Measurements from ENCODE around the gene TMEM247.
"Not testable (repeated sequence)": the region's sequence is repeated elsewhere in the genome, so short reads cannot be mapped to it uniquely, and the experiment has no call there.

Gene TMEM247

DNA sequence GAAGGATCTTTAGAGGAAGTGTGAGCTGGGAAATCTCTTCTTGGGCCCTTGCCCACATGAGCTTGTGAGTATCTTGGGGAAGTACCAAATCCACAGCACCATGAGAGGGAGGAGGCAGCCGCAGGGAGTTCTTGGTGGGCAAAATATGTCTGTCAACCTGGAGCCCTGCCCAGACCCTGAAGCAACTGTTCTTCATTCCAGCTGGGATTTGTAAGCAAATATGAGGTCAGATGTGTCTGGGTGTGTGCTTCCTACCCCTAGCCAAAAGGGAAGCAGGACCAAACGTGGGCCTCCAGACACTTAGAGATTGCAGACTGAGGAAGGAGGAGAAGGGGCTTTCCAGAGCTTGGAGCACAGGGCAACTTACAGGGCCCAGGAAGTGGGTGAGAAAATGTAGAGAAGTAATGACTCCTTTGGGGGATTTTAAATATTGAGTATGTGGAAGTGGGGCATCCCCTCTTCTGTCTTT lies 41.9 kb downstream of the TMEM247 start:
- ATAC-seq, result no peak
- TF ChIP-seq TCF4 (CRISPR knock-in tag; IDR thresholded peaks at IDR 0.05; ENCODE audit: borderline replicate concordance) (no peak), RARB (CRISPR knock-in tag; IDR thresholded peaks at IDR 0.05) (no peak), TSHZ2 (CRISPR knock-in tag; IDR thresholded peaks at IDR 0.05) (no peak), ISL1 (CRISPR knock-in tag; IDR thresholded peaks at IDR 0.05) (no peak), ZNF565 (CRISPR knock-in tag; conservative IDR thresholded peaks at IDR 0.05; ENCODE audit: low read depth) (no peak), CSRNP3 (CRISPR knock-in tag; IDR thresholded peaks at IDR 0.05) (no peak), ZNF8 (CRISPR knock-in tag; IDR thresholded peaks at IDR 0.05) (no peak)

GRCh38 chr2:46522385-46522784 lies 43.0 kb downstream of the TMEM247 start:
- not testable (repeated sequence) for ATAC-seq

DNA sequence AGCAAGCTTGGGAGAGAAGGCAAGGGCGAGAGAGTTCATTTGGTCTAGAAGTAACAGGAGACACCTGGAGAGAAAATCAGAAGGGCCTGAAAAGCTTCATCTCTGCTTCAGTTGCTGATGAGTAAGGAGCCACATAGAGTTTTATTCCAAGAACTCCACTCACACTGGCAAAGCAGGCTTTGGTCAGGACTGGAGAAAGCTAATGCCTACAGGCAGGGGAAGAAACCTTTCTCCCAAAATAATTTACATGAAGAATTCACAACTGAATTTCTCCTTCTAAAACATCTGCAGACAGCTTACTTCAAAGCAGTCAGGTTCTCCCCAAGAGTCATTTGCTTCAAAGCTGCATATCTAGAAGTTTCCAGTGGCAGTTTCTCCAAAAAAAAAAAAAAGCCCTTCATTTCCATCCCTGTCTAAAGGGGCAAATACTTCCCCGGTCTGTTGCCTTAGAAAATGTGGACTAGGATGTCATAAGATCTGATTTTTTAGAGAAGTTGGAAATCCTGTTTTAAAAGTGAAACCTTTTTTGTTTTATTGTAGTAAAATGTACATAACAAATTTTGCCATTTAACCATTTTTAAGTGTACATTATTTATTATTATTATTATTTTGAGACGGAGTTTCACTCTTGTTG lies 46.3 kb downstream of the TMEM247 start:
- TF ChIP-seq ZFP3 (CRISPR knock-in tag; IDR thresholded peaks at IDR 0.05), result no peak
- TF ChIP-seq RARB (CRISPR knock-in tag; IDR thresholded peaks at IDR 0.05), result no peak
- no peak for TF ChIP-seq CSRNP3 (CRISPR knock-in tag; IDR thresholded peaks at IDR 0.05)
- TF ChIP-seq ISL1 (CRISPR knock-in tag; IDR thresholded peaks at IDR 0.05), result no peak
- no peak for TF ChIP-seq ZNF8 (CRISPR knock-in tag; IDR thresholded peaks at IDR 0.05)
- no peak for ATAC-seq

GRCh38 chr2:46528880-46529279 lies 49.5 kb downstream of the TMEM247 start:
- TF ChIP-seq ZFP3 (CRISPR knock-in tag; IDR thresholded peaks at IDR 0.05), result no peak
- TF ChIP-seq ESRRG (CRISPR knock-in tag; IDR thresholded peaks at IDR 0.05), result no peak
- ATAC-seq, result no peak

GRCh38 chr2:46530639-46531038 lies 51.3 kb downstream of the TMEM247 start:
- no peak for ATAC-seq
- no peak for TF ChIP-seq PPARA (CRISPR knock-in tag; IDR thresholded peaks at IDR 0.05; ENCODE audit: borderline replicate concordance)

GRCh38 chr2:46531863-46532262 lies 52.5 kb downstream of the TMEM247 start:
- ATAC-seq, result no peak
- TF ChIP-seq CSRNP3 (CRISPR knock-in tag; IDR thresholded peaks at IDR 0.05), result no peak
- TF ChIP-seq POU6F1 (CRISPR knock-in tag; IDR thresholded peaks at IDR 0.05; ENCODE audit: borderline replicate concordance, low read depth), result no peak
- TF ChIP-seq RARB (CRISPR knock-in tag; IDR thresholded peaks at IDR 0.05), result no peak
- no peak for TF ChIP-seq CSDC2 (CRISPR knock-in tag; IDR thresholded peaks at IDR 0.05)
- TF ChIP-seq ESRRG (CRISPR knock-in tag; IDR thresholded peaks at IDR 0.05), result no peak
- TF ChIP-seq ISL1 (CRISPR knock-in tag; IDR thresholded peaks at IDR 0.05), result no peak
- TF ChIP-seq PPARA (CRISPR knock-in tag; IDR thresholded peaks at IDR 0.05; ENCODE audit: borderline replicate concordance), result no peak
- no peak for TF ChIP-seq ZNF565 (CRISPR knock-in tag; conservative IDR thresholded peaks at IDR 0.05; ENCODE audit: low read depth)
- TF ChIP-seq OSR1 (CRISPR knock-in tag; IDR thresholded peaks at IDR 0.05), result no peak
- no peak for TF ChIP-seq PATZ1 (CRISPR knock-in tag; IDR thresholded peaks at IDR 0.05; ENCODE audit: borderline replicate concordance)
- no peak for TF ChIP-seq ZNF8 (CRISPR knock-in tag; IDR thresholded peaks at IDR 0.05)
- no peak for TF ChIP-seq TOX (CRISPR knock-in tag; IDR thresholded peaks at IDR 0.05; ENCODE audit: borderline replicate concordance)
- TF ChIP-seq ZNF70 (CRISPR knock-in tag; IDR thresholded peaks at IDR 0.05), result no peak
- no peak for TF ChIP-seq ARNTL (CRISPR knock-in tag; IDR thresholded peaks at IDR 0.05; ENCODE audit: borderline replicate concordance, low read depth)
- TF ChIP-seq ZC3H10 (CRISPR knock-in tag; IDR thresholded peaks at IDR 0.05), result no peak
